ENCODE results near the gene PLEKHG2. TPM values are rescaled to one million over a fixed set of nuclear protein-coding genes. Genes with fewer than 3 reads are reported as not detected.
A peak's percentile ranks its signal among the peaks of the same experiment; 100 is the strongest.

The PLEKHG2 gene
- total RNA-seq, 1 experiment from 2014 or later, result 29.0 TPM

GRCh38 chr19:39399668-39400050 lies 12.8 kb upstream of the PLEKHG2 start:
- H2AFZ ChIP-seq (ENCODE audit: low read depth, low read length, poor library complexity, severe bottlenecking), result no peak overlapping the region
- DNase-seq (ENCODE audit: low read depth, low spot score) (no peak), ATAC-seq (no peak)
- ChIA-PET RAD21 (ENCODE audit: low non-redundant PET in 1 of 2, low total read pairs in 2 of 2, uncharacterized antibody in 2 of 2, unreplicated experiment in 2 of 2) (no interaction called here), POLR2A (interaction anchor here (1.9 to 3.8 kb wide), 4 partner anchors 8 to 36 kb away, joined by 4 to 35 read pairs (median 30); partner anchors contain the start of genes MED29, PAF1, PLEKHG2 and RPS16), CTCF (no interaction called here)
- H3K4me1 ChIP-seq (ENCODE audit: control insufficient read depth in 1 of 2, insufficient read depth in 2 of 2, low read length in 2 of 2), result peaks cover 41 to 78% of the 10 kb centered on the region in 2 experiments
- no TSS peak for BruUV-seq (replicated peaks)
- H3K4me3 ChIP-seq (replicated peaks in 1 of 2; ENCODE audit: low read depth in 1 of 2, low read length in 2 of 2), result no peak overlapping the region
- H3K9me3 ChIP-seq (ENCODE audit: control insufficient read depth in 1 of 2, insufficient read depth in 1 of 2, low read depth in 1 of 2, low read length in 2 of 2), result no peaks in the 10 kb centered on the region
- H3K27ac ChIP-seq (ENCODE audit: low read depth, low read length), result no peak overlapping the region
- H3K9me2 ChIP-seq (ENCODE audit: insufficient read depth), result no peaks in the 10 kb centered on the region
- no peak overlapping the region for H3K9ac ChIP-seq (ENCODE audit: low read length)
- TF ChIP-seq REST (IDR thresholded peaks at IDR 0.05; ENCODE audit: low read depth) (no peak), CBX3 (IDR thresholded peaks at IDR 0.05; ENCODE audit: low read depth) (no peak), FOSL1 (IDR thresholded peaks at IDR 0.05; ENCODE audit: low read depth) (no peak), ATF3 (IDR thresholded peaks at IDR 0.05) (no peak), SP1 (IDR thresholded peaks at IDR 0.05; ENCODE audit: low read depth) (no peak), EZH2phosphoT487 (IDR thresholded peaks at IDR 0.05; ENCODE audit: borderline replicate concordance) (no peak), YY1 (IDR thresholded peaks at IDR 0.05; ENCODE audit: extremely low read depth, insufficient replicate concordance, low read depth, low read length) (no peak), TCF7L2 (IDR thresholded peaks at IDR 0.05; ENCODE audit: borderline replicate concordance, extremely low read depth, insufficient read depth, insufficient read length) (no peak)
- no peaks in the 10 kb centered on the region for H4K20me1 ChIP-seq (ENCODE audit: insufficient read depth)
- peak overlapping the region; percentile 77 for H3K4me2 ChIP-seq (ENCODE audit: low read length)
- no peaks in the 10 kb centered on the region for H3K36me3 ChIP-seq (ENCODE audit: control insufficient read depth in 1 of 2, insufficient read depth in 2 of 2, low read length in 2 of 2)
- no peaks in the 10 kb centered on the region for H3K27me3 ChIP-seq (ENCODE audit: insufficient read depth, low read length)
- intact Hi-C loops (cut with micrococcal nuclease), result no loop called here
- H3K79me2 ChIP-seq (ENCODE audit: insufficient read depth, low read length), result no peaks in the 10 kb centered on the region; the same call in 1 of the 2 replicates
